Glutamatergic neuron (in vitro differentiated cells): ENCODE data around the gene HLA-DMB. TPM values are rescaled to one million over a fixed set of nuclear protein-coding genes. Genes with fewer than 3 reads are reported as not detected.

ENCODE experiments used
- DNase-seq: peaks from one replicate; pipeline ENCODE4 v3.0.0; 2022
- H3K27ac Mint-ChIP-seq: one replicate; pipeline ENCODE4 v1.8.0; 2020; ENCODE audit warnings: mild to moderate bottlenecking, mixed read lengths, inconsistent platforms; ENCODE audit not compliant: unreplicated experiment
- H3K27me3 Mint-ChIP-seq: one replicate; pipeline ENCODE4 v1.8.0; 2020; ENCODE audit warnings: mild to moderate bottlenecking, moderate library complexity, mixed read lengths, inconsistent platforms; ENCODE audit not compliant: unreplicated experiment
- H3K36me3 Mint-ChIP-seq: one replicate; pipeline ENCODE4 v1.8.0; 2020; ENCODE audit warnings: mild to moderate bottlenecking, mixed read lengths, inconsistent platforms; ENCODE audit not compliant: unreplicated experiment
- H3K4me1 Mint-ChIP-seq: one replicate; pipeline ENCODE4 v1.8.0; 2020; ENCODE audit warnings: mild to moderate bottlenecking, low read depth, mixed read lengths, inconsistent platforms; ENCODE audit not compliant: unreplicated experiment
- H3K4me3 Mint-ChIP-seq: one replicate; pipeline ENCODE4 v1.8.0; 2020; ENCODE audit warnings: mild to moderate bottlenecking, mixed read lengths, inconsistent platforms; ENCODE audit not compliant: unreplicated experiment
- H3K9me3 Mint-ChIP-seq: one replicate; pipeline ENCODE4 v1.8.0; 2020; ENCODE audit warnings: mild to moderate bottlenecking, moderate library complexity, mixed read lengths, inconsistent platforms; ENCODE audit not compliant: unreplicated experiment
- total RNA-seq: library from RNA; stranded (reverse); fragmentation: NEBNext Ultra II Directional; extraction: Animal tissue kit (Norgen Biotek cat#: 25700); gene quantifications from one replicate; pipeline ENCODE4 v1.2.1, GENCODE V29; 2021; ENCODE audit not compliant: unreplicated experiment
- TF ChIP-seq, protein P1 (sequence below): fragments of 200-600 bp; sonication (generic); IDR thresholded peaks from one replicate; pipeline ENCODE4 v1.5.0; 2021; ENCODE audit not compliant: partially characterized antibody, unreplicated experiment

HLA-DMB gene
- total RNA-seq, 1 donor from 2014 or later, result not detected

DNA sequence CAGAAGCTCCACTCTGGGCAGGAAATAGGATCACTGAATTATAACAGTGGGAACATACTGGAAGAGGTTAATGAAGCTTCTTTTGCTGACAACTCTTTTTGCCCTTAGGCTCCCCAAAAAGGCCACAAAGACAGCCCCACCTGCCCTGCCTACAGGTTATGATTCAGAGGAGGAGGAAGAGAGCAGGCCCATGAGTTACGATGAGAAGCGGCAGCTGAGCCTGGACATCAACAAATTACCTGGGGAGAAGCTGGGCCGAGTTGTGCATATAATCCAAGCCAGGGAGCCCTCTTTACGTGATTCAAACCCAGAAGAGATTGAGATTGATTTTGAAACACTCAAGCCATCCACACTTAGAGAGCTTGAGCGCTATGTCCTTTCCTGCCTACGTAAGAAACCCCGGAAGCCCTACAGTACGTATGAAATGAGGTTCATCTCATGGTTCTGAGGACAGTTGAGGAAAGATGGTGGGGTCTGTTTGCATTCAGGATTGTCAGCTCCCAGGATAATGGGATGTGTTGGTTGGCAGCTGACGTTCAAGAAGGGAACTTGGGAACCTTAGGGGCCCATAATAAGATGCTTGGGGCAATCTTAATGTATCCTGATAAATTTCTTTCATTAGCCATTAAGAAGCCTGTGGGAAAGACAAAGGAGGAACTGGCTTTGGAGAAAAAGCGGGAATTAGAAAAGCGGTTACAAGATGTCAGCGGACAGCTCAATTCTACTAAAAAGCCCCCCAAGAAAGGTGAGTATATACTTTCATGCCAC is 39.1 kb upstream of the HLA-DMB start:
- peaks cover 11% of the 10 kb centered on the region for H3K27me3 Mint-ChIP-seq
- peaks cover 16% of the 10 kb centered on the region for H3K9me3 Mint-ChIP-seq
- peaks cover 8% of the 10 kb centered on the region for H3K4me1 Mint-ChIP-seq
- DNase-seq, result no peak
- TF ChIP-seq, protein P1, sequence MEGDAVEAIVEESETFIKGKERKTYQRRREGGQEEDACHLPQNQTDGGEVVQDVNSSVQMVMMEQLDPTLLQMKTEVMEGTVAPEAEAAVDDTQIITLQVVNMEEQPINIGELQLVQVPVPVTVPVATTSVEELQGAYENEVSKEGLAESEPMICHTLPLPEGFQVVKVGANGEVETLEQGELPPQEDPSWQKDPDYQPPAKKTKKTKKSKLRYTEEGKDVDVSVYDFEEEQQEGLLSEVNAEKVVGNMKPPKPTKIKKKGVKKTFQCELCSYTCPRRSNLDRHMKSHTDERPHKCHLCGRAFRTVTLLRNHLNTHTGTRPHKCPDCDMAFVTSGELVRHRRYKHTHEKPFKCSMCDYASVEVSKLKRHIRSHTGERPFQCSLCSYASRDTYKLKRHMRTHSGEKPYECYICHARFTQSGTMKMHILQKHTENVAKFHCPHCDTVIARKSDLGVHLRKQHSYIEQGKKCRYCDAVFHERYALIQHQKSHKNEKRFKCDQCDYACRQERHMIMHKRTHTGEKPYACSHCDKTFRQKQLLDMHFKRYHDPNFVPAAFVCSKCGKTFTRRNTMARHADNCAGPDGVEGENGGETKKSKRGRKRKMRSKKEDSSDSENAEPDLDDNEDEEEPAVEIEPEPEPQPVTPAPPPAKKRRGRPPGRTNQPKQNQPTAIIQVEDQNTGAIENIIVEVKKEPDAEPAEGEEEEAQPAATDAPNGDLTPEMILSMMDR, result no peak
- peak overlapping the region; percentile 50 for H3K4me3 Mint-ChIP-seq
- no peak overlapping the region for H3K27ac Mint-ChIP-seq
- peaks cover 3% of the 10 kb centered on the region for H3K36me3 Mint-ChIP-seq

DNA sequence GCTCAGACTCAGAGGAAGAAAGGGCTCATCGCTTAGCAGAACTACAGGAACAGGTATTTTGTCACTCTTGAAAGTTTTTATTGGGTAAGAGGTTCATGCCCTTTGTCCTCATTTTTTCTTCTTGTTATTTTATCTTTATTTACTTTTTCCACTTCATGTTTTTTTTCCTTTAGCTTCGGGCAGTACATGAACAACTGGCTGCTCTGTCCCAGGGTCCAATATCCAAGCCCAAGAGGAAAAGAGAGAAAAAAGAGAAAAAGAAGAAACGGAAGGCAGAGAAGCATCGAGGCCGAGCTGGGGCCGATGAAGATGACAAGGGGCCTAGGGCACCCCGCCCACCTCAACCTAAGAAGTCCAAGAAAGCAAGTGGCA is 37.1 kb upstream of the HLA-DMB start:
- no peak overlapping the region for H3K27ac Mint-ChIP-seq
- peaks cover 8% of the 10 kb centered on the region for H3K4me1 Mint-ChIP-seq
- H3K36me3 Mint-ChIP-seq, result peaks cover 8% of the 10 kb centered on the region

DNA sequence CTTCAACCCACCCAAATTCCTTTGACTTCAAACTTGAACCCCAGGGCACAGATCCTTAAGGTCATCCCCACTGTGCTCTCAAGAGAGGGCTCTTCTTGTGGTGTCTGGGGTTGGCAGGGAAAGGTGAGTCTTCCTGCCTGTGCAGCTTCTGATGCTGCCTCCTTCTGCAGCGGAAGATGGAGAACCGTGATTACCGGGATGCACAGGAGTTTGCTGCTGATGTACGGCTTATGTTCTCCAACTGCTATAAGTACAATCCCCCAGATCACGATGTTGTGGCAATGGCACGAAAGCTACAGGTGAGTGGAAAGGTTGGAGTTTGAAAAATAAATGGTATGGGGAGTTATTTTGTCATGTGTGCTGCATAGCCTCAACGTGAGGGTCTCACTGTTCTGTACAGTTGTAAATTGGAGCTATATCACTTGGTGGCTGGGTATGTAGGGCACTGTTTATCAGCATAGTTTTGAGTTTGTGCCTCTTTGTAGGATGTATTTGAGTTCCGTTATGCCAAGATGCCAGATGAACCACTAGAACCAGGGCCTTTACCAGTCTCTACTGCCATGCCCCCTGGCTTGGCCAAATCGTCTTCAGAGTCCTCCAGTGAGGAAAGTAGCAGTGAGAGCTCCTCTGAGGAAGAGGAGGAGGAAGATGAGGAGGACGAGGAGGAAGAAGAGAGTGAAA is 36.6 kb upstream of the HLA-DMB start:
- DNase-seq, result no peak
- H3K27me3 Mint-ChIP-seq, result peaks cover 19% of the 10 kb centered on the region
- peaks cover 24% of the 10 kb centered on the region for H3K9me3 Mint-ChIP-seq
- peaks cover 8% of the 10 kb centered on the region for H3K36me3 Mint-ChIP-seq
- H3K4me3 Mint-ChIP-seq, result no peak overlapping the region
- no peak overlapping the region for H3K27ac Mint-ChIP-seq
- TF ChIP-seq, protein P1, result no peak
- H3K4me1 Mint-ChIP-seq, result peaks cover 8% of the 10 kb centered on the region

More for the DNA sequence above, 37.1 kb upstream of the HLA-DMB start:
- H3K4me3 Mint-ChIP-seq, result no peak overlapping the region
- DNase-seq, result no peak
- peaks cover 22% of the 10 kb centered on the region for H3K9me3 Mint-ChIP-seq
- TF ChIP-seq, protein P1, result no peak
- peaks cover 18% of the 10 kb centered on the region for H3K27me3 Mint-ChIP-seq

DNA sequence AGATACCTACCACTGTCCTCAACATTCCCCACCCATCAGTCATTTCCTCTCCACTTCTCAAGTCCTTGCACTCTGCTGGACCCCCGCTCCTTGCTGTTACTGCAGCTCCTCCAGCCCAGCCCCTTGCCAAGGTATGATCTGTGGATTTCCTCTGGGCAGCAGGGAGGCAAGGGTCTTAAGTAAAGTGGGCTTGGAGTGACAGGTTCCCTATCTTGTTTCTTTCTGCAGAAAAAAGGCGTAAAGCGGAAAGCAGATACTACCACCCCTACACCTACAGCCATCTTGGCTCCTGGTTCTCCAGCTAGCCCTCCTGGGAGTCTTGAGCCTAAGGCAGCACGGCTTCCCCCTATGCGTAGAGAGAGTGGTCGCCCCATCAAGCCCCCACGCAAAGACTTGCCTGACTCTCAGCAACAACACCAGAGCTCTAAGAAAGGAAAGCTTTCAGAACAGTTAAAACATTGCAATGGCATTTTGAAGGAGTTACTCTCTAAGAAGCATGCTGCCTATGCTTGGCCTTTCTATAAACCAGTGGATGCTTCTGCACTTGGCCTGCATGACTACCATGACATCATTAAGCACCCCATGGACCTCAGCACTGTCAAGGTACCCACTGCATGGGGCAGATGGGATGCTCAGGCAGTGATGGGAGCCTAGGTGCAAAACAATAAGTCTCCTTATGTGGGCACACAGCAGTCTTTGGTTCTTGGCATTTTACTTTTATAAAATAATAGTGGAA is 35.7 kb upstream of the HLA-DMB start:
- peaks cover 8% of the 10 kb centered on the region for H3K36me3 Mint-ChIP-seq
- DNase-seq, result no peak
- H3K27ac Mint-ChIP-seq, result no peak overlapping the region
- H3K9me3 Mint-ChIP-seq, result peaks cover 28% of the 10 kb centered on the region
- peaks cover 8% of the 10 kb centered on the region for H3K4me1 Mint-ChIP-seq
- H3K27me3 Mint-ChIP-seq, result peaks cover 15% of the 10 kb centered on the region
- TF ChIP-seq, protein P1, result no peak
- H3K4me3 Mint-ChIP-seq, result peak overlapping the region; percentile 53
